Osteocyte (in vitro differentiated cells): ENCODE measurements around the gene GGA2. TPM values are rescaled to one million over a fixed set of nuclear protein-coding genes. Genes with fewer than 3 reads are reported as not detected.
A peak's percentile ranks its signal among the peaks of the same experiment; 100 is the strongest.

Source experiments
- DNase-seq: peaks from one replicate; pipeline ENCODE4 v3.0.0; 2021; ENCODE audit warnings: mixed read lengths; ENCODE audit not compliant: unreplicated experiment; ENCODE audit errors: extremely low spot score
- H3K27ac Mint-ChIP-seq: one replicate; pipeline ENCODE4 v1.8.0; 2021; ENCODE audit warnings: mild to moderate bottlenecking, mixed read lengths; ENCODE audit not compliant: unreplicated experiment
- H3K27me3 Mint-ChIP-seq: one replicate; pipeline ENCODE4 v1.8.0; 2021; ENCODE audit warnings: mixed read lengths; ENCODE audit not compliant: unreplicated experiment
- H3K36me3 Mint-ChIP-seq: one replicate; pipeline ENCODE4 v1.8.0; 2021; ENCODE audit warnings: mixed read lengths; ENCODE audit not compliant: unreplicated experiment
- H3K4me1 Mint-ChIP-seq: one replicate; pipeline ENCODE4 v1.8.0; 2021; ENCODE audit warnings: mixed read lengths; ENCODE audit not compliant: unreplicated experiment
- H3K4me3 Mint-ChIP-seq: one replicate; pipeline ENCODE4 v1.8.0; 2021; ENCODE audit warnings: mild to moderate bottlenecking, moderate library complexity, mixed read lengths; ENCODE audit not compliant: unreplicated experiment
- H3K9me3 Mint-ChIP-seq: one replicate; pipeline ENCODE4 v1.8.0; 2021; ENCODE audit warnings: mixed read lengths; ENCODE audit not compliant: unreplicated experiment
- total RNA-seq: library from RNA; stranded (reverse); gene quantifications from 2 replicates; pipeline ENCODE4 v1.2.1, GENCODE V29; 2021
- TF ChIP-seq, protein P1 (sequence below): fragments of 200-600 bp; sonication (generic); IDR thresholded peaks from 2 replicates; pipeline ENCODE4 v1.5.0; 2021; ENCODE audit warnings: antibody characterized with exemption, mild to moderate bottlenecking, moderate library complexity

Gene GGA2
- total RNA-seq, 1 donor from 2014 or later: 59.7 TPM

DNA sequence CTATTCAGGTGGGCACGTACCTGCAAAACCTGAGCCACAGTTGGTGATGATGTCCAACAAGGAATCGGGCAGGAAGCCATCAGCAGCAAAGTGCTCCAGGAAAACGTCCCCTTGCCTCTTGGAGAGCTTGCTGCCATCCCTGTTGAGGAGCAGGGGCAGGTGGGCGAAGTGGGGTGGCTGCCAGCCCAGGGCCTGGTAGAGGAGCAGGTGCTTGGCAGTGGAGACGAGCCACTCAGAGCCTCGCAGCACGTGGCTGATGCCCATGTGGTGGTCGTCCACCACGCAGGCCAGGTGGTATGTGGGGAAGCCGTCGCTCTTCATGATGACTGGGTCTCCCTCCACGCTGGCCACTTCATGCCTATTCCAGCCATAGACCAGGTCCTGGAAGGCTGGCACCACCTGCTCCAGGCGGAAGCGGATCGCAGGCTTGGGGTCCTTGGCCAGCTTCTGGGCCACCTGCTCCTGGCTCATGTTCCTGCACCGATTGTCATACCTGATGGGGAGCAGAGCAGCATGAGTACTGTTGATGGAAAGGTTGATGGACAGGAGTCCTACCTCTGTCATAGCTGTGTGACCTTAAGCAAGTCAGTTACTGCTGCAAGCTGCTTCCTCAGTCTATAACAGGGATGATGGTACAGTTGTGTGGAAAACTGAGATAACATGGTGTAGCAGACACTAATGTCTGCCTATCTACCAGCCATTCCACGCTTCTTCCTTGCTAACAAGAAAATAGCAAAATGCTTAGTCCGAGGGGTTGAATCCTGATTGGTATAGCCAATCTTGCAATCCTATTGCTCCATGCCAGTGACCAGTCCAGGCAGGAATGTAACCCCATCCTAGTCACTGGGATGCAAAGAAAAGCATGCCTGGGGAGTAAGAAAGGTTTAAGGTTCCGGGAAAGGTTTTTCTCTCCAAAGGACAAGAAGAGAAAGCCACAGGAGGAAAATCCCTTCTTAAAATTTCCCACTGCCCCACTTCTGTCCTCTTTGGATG, 24.9 kb upstream of the GGA2 start:
- Mint-ChIP-seq H3K4me3 (no peak overlapping the region), H3K27me3 (no peaks in the 10 kb centered on the region), H3K36me3 (peaks cover 18% of the 10 kb centered on the region), H3K9me3 (no peaks in the 10 kb centered on the region), H3K27ac (no peak overlapping the region), H3K4me1 (peaks cover 2% of the 10 kb centered on the region)
- no peak for DNase-seq
- TF ChIP-seq, protein P1, sequence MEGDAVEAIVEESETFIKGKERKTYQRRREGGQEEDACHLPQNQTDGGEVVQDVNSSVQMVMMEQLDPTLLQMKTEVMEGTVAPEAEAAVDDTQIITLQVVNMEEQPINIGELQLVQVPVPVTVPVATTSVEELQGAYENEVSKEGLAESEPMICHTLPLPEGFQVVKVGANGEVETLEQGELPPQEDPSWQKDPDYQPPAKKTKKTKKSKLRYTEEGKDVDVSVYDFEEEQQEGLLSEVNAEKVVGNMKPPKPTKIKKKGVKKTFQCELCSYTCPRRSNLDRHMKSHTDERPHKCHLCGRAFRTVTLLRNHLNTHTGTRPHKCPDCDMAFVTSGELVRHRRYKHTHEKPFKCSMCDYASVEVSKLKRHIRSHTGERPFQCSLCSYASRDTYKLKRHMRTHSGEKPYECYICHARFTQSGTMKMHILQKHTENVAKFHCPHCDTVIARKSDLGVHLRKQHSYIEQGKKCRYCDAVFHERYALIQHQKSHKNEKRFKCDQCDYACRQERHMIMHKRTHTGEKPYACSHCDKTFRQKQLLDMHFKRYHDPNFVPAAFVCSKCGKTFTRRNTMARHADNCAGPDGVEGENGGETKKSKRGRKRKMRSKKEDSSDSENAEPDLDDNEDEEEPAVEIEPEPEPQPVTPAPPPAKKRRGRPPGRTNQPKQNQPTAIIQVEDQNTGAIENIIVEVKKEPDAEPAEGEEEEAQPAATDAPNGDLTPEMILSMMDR: no peak

DNA sequence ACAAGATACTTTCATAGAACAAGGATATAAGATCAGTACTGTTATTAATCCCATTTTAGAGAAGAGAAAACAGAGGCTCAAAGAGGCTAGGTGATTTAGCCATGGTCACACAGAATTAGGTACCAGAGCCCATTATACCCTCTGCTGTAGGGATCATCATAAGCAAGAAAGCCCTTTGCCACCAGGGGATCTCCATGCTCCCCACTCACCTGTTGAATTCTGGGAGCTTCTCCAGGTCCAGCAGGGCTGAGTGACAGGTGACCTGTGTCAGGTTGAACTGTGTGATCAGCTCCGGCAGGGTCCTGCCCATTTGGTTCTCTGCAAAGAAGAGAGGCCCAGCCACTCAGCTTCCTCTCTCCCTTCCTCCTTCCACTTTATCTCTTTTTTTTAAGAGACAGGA, 22.2 kb upstream of the GGA2 start:
- H3K9me3 Mint-ChIP-seq: no peaks in the 10 kb centered on the region
- no peak for DNase-seq
- H3K4me3 Mint-ChIP-seq: no peak overlapping the region
- TF ChIP-seq, protein P1: no peak
- H3K27ac Mint-ChIP-seq: no peak overlapping the region
- H3K36me3 Mint-ChIP-seq: peaks cover 12% of the 10 kb centered on the region
- H3K27me3 Mint-ChIP-seq: no peaks in the 10 kb centered on the region
- H3K4me1 Mint-ChIP-seq: no peaks in the 10 kb centered on the region

DNA sequence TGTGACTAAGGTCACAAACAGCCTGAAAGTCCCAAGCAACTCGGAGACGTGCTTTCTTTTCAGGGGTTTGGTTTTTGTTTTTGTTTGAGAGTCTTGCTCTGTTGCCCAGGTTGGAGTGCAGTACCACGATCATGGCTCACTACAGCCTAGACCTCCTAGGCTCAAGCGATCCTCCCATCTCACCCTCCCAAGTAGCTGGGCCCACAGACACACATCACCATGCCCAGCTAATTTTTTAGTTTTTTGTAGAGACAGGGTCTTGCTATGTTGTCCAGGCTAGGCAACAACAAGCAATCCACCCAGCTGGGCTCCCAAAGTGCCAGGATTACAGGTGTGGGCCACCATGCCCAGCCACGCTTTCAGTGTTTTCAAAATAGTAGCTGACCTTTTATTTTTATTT, 19.8 kb upstream of the GGA2 start:
- H3K27me3 Mint-ChIP-seq: no peaks in the 10 kb centered on the region
- H3K27ac Mint-ChIP-seq: no peak overlapping the region
- H3K4me3 Mint-ChIP-seq: no peak overlapping the region
- no peaks in the 10 kb centered on the region for H3K9me3 Mint-ChIP-seq
- H3K4me1 Mint-ChIP-seq: no peaks in the 10 kb centered on the region
- DNase-seq: no peak
- peaks cover 19% of the 10 kb centered on the region for H3K36me3 Mint-ChIP-seq
- TF ChIP-seq, protein P1: no peak

DNA sequence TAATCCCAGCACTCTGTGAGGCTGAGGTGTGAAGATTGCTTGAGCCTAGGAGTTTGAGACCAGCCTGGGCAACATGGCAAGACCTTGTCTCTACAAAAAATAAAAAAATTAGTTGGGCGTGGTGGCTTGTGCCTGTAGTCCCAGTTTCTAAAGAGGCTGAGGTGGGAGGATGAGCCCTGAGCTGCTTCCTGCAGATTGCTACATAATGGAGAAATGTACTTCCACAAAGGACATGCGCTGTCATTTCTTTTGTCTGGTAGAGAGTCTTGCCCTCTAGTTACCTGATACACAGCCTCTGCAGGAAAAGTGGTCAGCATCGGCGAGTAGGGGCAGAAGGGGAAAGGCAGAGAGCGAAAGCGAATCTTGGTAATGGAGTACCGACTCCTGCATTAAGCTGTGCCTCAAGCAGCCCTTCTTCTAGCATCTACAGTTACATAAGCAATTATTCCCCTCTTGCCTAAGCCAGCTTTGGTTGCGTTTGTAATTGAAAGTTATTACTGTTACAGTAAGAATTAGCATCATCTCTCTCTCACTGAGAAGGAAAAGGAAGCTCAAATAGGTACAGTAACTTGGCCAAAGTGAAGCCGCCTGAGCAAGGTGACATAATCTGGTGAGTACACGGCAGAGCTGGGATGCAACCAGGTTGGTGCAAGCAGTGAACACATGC, 18.5 kb upstream of the GGA2 start:
- TF ChIP-seq, protein P1: no peak
- H3K36me3 Mint-ChIP-seq: peaks cover 22% of the 10 kb centered on the region
- DNase-seq: no peak
- no peaks in the 10 kb centered on the region for H3K9me3 Mint-ChIP-seq
- H3K4me3 Mint-ChIP-seq: no peak overlapping the region
- no peaks in the 10 kb centered on the region for H3K4me1 Mint-ChIP-seq
- peak overlapping the region; percentile 70 for H3K27ac Mint-ChIP-seq
- no peaks in the 10 kb centered on the region for H3K27me3 Mint-ChIP-seq
